ENCODE results near the gene ANO3.
"Not testable (repeated sequence)": the region's sequence is repeated elsewhere in the genome, so short reads cannot be mapped to it uniquely, and the experiment has no call there.

ANO3 gene

GRCh38 chr11:26579683-26580082, 247.8 kb downstream of the ANO3 start:
- DNase-seq: no peak

GRCh38 chr11:26580929-26581328, 249.0 kb downstream of the ANO3 start:
- DNase-seq: no peak

GRCh38 chr11:26583550-26583949, 251.6 kb downstream of the ANO3 start:
- DNase-seq: no peak

- DNase-seq: no peak
Measured at GRCh38 chr11:26584818-26585217, 252.9 kb downstream of the ANO3 start.

- DNase-seq: no peak
Measured at GRCh38 chr11:26587073-26587472, 255.1 kb downstream of the ANO3 start.

- no peak for DNase-seq
Measured at GRCh38 chr11:26593691-26594090, 261.8 kb downstream of the ANO3 start.

GRCh38 chr11:26595207-26595865, 263.4 kb downstream of the ANO3 start:
- DNase-seq: not testable (repeated sequence)

GRCh38 chr11:26597049-26597689, 265.2 kb downstream of the ANO3 start:
- DNase-seq: not testable (repeated sequence)

GRCh38 chr11:26597899-26598298, 266.0 kb downstream of the ANO3 start:
- no peak for DNase-seq

GRCh38 chr11:26599425-26599824, 267.5 kb downstream of the ANO3 start:
- DNase-seq: no peak

- DNase-seq: no peak
Measured at GRCh38 chr11:26599876-26600434, 268.0 kb downstream of the ANO3 start.

GRCh38 chr11:26607725-26608506, 276.0 kb downstream of the ANO3 start:
- no peak for DNase-seq

- no peak for DNase-seq
Measured at GRCh38 chr11:26608507-26609146, 276.7 kb downstream of the ANO3 start.

- DNase-seq: no peak
Measured at GRCh38 chr11:26613759-26614158, 281.8 kb downstream of the ANO3 start.

GRCh38 chr11:26618441-26618840, 286.5 kb downstream of the ANO3 start:
- no peak for DNase-seq

GRCh38 chr11:26620282-26621045, 288.5 kb downstream of the ANO3 start:
- DNase-seq: no peak

GRCh38 chr11:26621132-26621531, 289.2 kb downstream of the ANO3 start:
- no peak for DNase-seq

GRCh38 chr11:26622181-26622580, 290.3 kb downstream of the ANO3 start:
- DNase-seq: no peak

GRCh38 chr11:26623076-26623659, 291.2 kb downstream of the ANO3 start:
- no peak for DNase-seq

GRCh38 chr11:26626346-26626745, 294.4 kb downstream of the ANO3 start:
- DNase-seq: no peak

- no peak for DNase-seq
Measured at GRCh38 chr11:26632691-26633159, 300.8 kb downstream of the ANO3 start.

- not testable (repeated sequence) for DNase-seq
Measured at GRCh38 chr11:26643314-26643713, 311.4 kb downstream of the ANO3 start.

All from CD4-positive, alpha-beta T cell treated with Interferon gamma for 1 hour (primary cell).